GM23338 (cell line): ENCODE data around the gene IL24. TPM values are rescaled to one million over a fixed set of nuclear protein-coding genes. Genes with fewer than 3 reads are reported as not detected.

Source experiments
- ATAC-seq: fragments of 200-7000 bp; cut with Tn5 transposase; 3 replicates; pipeline ENCODE4 v1.9.1; 2020
- DNase-seq: peaks from one replicate; pipeline ENCODE4 v3.0.0-alpha.2; 2015; ENCODE audit warnings: low spot score
- H2AFZ ChIP-seq: fragments of 200-600 bp; sonication (generic); 2 replicates; pipeline ENCODE4 v1.8.0; 2016; ENCODE audit warnings: antibody characterized with exemption, mild to moderate bottlenecking, moderate library complexity
- H3F3A ChIP-seq: fragments of 200-600 bp; sonication (generic); replicated peaks from 2 replicates; pipeline ENCODE4 v1.8.0; 2017; ENCODE audit warnings: antibody characterized with exemption, mixed run types, low read depth
- H3K27ac ChIP-seq: fragments of 200-600 bp; sonication (generic); 2 replicates; pipeline ENCODE4 v1.6.1; 2016; ENCODE audit warnings: low read depth
- H3K27me3 ChIP-seq: fragments of 200-600 bp; sonication (generic); 2 replicates; pipeline ENCODE4 v1.8.0; 2016; ENCODE audit warnings: mild to moderate bottlenecking, mixed run types, moderate library complexity; ENCODE audit not compliant: insufficient read depth
- H3K36me3 ChIP-seq: fragments of 200-600 bp; sonication (generic); 2 replicates; pipeline ENCODE4 v1.8.0; 2016; ENCODE audit warnings: mild to moderate bottlenecking; ENCODE audit not compliant: insufficient read depth
- H3K4me1 ChIP-seq: fragments of 200-600 bp; sonication (generic); 2 replicates; pipeline ENCODE4 v1.8.0; 2016; ENCODE audit warnings: mild to moderate bottlenecking, moderate library complexity; ENCODE audit not compliant: insufficient read depth
- H3K4me2 ChIP-seq: fragments of 200-600 bp; sonication (generic); 2 replicates; pipeline ENCODE4 v1.7.1; 2017; ENCODE audit warnings: mixed run types
- H3K4me3 ChIP-seq: fragments of 200-600 bp; sonication (generic); 2 replicates; pipeline ENCODE4 v1.6.1; 2016; ENCODE audit warnings: mixed run types
- H3K79me2 ChIP-seq: fragments of 200-600 bp; sonication (generic); replicated peaks from 2 replicates; pipeline ENCODE4 v1.8.0; 2017; ENCODE audit warnings: mild to moderate bottlenecking; ENCODE audit not compliant: insufficient read depth
- H3K9me2 ChIP-seq: fragments of 200-600 bp; sonication (generic); 2 replicates; pipeline ENCODE4 v1.8.0; 2017; ENCODE audit not compliant: insufficient read depth
- H4K20me1 ChIP-seq: fragments of 200-600 bp; sonication (generic); replicated peaks from 2 replicates; pipeline ENCODE4 v1.8.0; 2017; ENCODE audit warnings: mild to moderate bottlenecking; ENCODE audit not compliant: insufficient read depth
- H3K27ac Mint-ChIP-seq: 2 replicates; pipeline ENCODE4 v1.8.0; 2020; ENCODE audit warnings: inconsistent platforms, mild to moderate bottlenecking, moderate library complexity, mixed read lengths
- H3K27me3 Mint-ChIP-seq: 3 replicates; pipeline ENCODE4 v1.8.0; 2022; ENCODE audit warnings: low read depth, mild to moderate bottlenecking, moderate library complexity, mixed read lengths, inconsistent platforms; ENCODE audit not compliant: insufficient read depth, poor library complexity
- H3K36me3 Mint-ChIP-seq: 3 replicates; pipeline ENCODE4 v1.8.0; 2021; ENCODE audit warnings: low read depth, mild to moderate bottlenecking, inconsistent platforms, moderate library complexity, mixed read lengths
- H3K4me1 Mint-ChIP-seq: 3 replicates; pipeline ENCODE4 v1.8.0; 2020; ENCODE audit warnings: mild to moderate bottlenecking, inconsistent platforms, mixed read lengths
- H3K4me3 Mint-ChIP-seq: 3 replicates; pipeline ENCODE4 v1.8.0; 2021; ENCODE audit warnings: moderate library complexity, mild to moderate bottlenecking, inconsistent platforms, mixed read lengths
- H3K9me3 Mint-ChIP-seq: 3 replicates; pipeline ENCODE4 v1.8.0; 2020; ENCODE audit warnings: moderate library complexity, mild to moderate bottlenecking, inconsistent platforms, mixed read lengths
- CREB1 ChIP-seq: fragments of 250-450 bp; sonication (Bioruptor Pico); IDR thresholded peaks from 2 replicates; pipeline ENCODE4 v1.5.0; 2020; ENCODE audit warnings: low read depth, mild to moderate bottlenecking, moderate library complexity
- EZH2phosphoT487 ChIP-seq: fragments of 200-600 bp; sonication (generic); IDR thresholded peaks from one replicate; pipeline ENCODE4 v1.8.1; 2018; ENCODE audit warnings: antibody characterized with exemption; ENCODE audit not compliant: unreplicated experiment
- JUNB ChIP-seq: IDR thresholded peaks from one replicate; pipeline ENCODE4 v1.6.1; 2016; ENCODE audit warnings: antibody characterized with exemption; ENCODE audit not compliant: unreplicated experiment
- POLR2AphosphoS5 ChIP-seq: IDR thresholded peaks from 2 replicates; pipeline ENCODE4 v1.6.1; 2016; ENCODE audit warnings: antibody characterized with exemption, low read depth
- REST ChIP-seq: IDR thresholded peaks from one replicate; pipeline ENCODE4 v1.6.1; 2018; ENCODE audit warnings: antibody characterized with exemption; ENCODE audit not compliant: unreplicated experiment
- STAT1 ChIP-seq: IDR thresholded peaks from one replicate; pipeline ENCODE4 v1.6.1; 2016; ENCODE audit warnings: antibody characterized with exemption; ENCODE audit not compliant: unreplicated experiment
- ZNF114 ChIP-seq: fragments of 250-450 bp; sonication (Bioruptor Pico); IDR thresholded peaks from 2 replicates; pipeline ENCODE4 v1.5.0; 2020; ENCODE audit warnings: mild to moderate bottlenecking, moderate library complexity
- ZNF331 ChIP-seq: fragments of 250-450 bp; sonication (Bioruptor Pico); IDR thresholded peaks from 2 replicates; pipeline ENCODE4 v1.5.0; 2020; ENCODE audit warnings: low read depth, mild to moderate bottlenecking, moderate library complexity
- polyA plus RNA-seq: library from polyadenylated mRNA; unstranded; fragments of >200 nt; fragmentation: Nextera tagmentation; extraction: Ambion mirVana; gene quantifications from 2 replicates; pipeline ENCODE4 v1.2.1, GENCODE V29; 2016
- total RNA-seq: library from RNA; depleted of rRNA; stranded (reverse); fragments of >200 nt; shearing (Covaris generic); gene quantifications from 2 replicates; pipeline ENCODE4 v1.2.3, GENCODE V29; 2014
- TF ChIP-seq, protein P1 (sequence below), 2 experiments: fragments of 200-600 bp in 1 of 2; sonication (generic) in 1 of 2; conservative IDR thresholded peaks; 2 replicates each; pipeline versions ENCODE4 v1.5.1 to v1.6.1; 2016 to 2017; ENCODE audit warnings: antibody characterized with exemption in 2 of 2, low read depth in 2 of 2, mild to moderate bottlenecking in 2 of 2, moderate library complexity in 1 of 2
- TF ChIP-seq, protein P2 (sequence below): fragments of 250-450 bp; sonication (Bioruptor Pico); IDR thresholded peaks from 2 replicates; pipeline ENCODE4 v1.5.0; 2020; ENCODE audit warnings: mild to moderate bottlenecking, moderate library complexity

IL24 gene
- total and polyA plus RNA-seq, 2 experiments from 2014 or later: not detected

- H3K4me1 ChIP-seq: no peaks in the 10 kb centered on the region
- Mint-ChIP-seq H3K9me3 (no peaks in the 10 kb centered on the region), H3K4me1 (no peaks in the 10 kb centered on the region), H3K27ac (no peak within 1 kb of the TSS), H3K4me3 (no peak within 1 kb of the TSS), H3K36me3 (no peaks in the 10 kb centered on the region), H3K27me3 (no peaks in the 10 kb centered on the region)
- no peaks in the 10 kb centered on the region for H3K27me3 ChIP-seq
- 0 out of 2 replicates have a peak within 1 kb of the TSS, but pooled peaks have one; percentile 28 for H2AFZ ChIP-seq
- peaks cover 14% of the 10 kb centered on the region for H3K9me2 ChIP-seq
- H3K27ac ChIP-seq: no peak within 1 kb of the TSS
- H3K79me2 ChIP-seq: no peaks in the 10 kb centered on the region
- TF ChIP-seq, protein P1, sequence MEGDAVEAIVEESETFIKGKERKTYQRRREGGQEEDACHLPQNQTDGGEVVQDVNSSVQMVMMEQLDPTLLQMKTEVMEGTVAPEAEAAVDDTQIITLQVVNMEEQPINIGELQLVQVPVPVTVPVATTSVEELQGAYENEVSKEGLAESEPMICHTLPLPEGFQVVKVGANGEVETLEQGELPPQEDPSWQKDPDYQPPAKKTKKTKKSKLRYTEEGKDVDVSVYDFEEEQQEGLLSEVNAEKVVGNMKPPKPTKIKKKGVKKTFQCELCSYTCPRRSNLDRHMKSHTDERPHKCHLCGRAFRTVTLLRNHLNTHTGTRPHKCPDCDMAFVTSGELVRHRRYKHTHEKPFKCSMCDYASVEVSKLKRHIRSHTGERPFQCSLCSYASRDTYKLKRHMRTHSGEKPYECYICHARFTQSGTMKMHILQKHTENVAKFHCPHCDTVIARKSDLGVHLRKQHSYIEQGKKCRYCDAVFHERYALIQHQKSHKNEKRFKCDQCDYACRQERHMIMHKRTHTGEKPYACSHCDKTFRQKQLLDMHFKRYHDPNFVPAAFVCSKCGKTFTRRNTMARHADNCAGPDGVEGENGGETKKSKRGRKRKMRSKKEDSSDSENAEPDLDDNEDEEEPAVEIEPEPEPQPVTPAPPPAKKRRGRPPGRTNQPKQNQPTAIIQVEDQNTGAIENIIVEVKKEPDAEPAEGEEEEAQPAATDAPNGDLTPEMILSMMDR (conservative IDR thresholded peaks at IDR 0.05; ENCODE audit: low read depth in 2 of 2): no peak
- no peak for TF ChIP-seq CREB1
- TF ChIP-seq POLR2AphosphoS5: no peak
- no peak for TF ChIP-seq EZH2phosphoT487
- TF ChIP-seq ZNF114 (CRISPR knock-in tag): no peak
- TF ChIP-seq STAT1: no peak
- TF ChIP-seq JUNB: no peak
- no peak for TF ChIP-seq ZNF331 (CRISPR knock-in tag)
- ATAC-seq (no peak), DNase-seq (no peak)
- no peaks in the 10 kb centered on the region for H3K36me3 ChIP-seq
- H3F3A ChIP-seq: no peaks in the 10 kb centered on the region
- H3K4me2 ChIP-seq: no peak within 1 kb of the TSS
- H4K20me1 ChIP-seq: no peaks in the 10 kb centered on the region
- H3K4me3 ChIP-seq: no peak within 1 kb of the TSS
Observed at GRCh38 chr1:206946261-206946660, 49.0 kb downstream of the IL24 start, which contains the start of gene PIGR. PIGR (minus strand) TSS chr1:206946466; CDS start chr1:206940531, 5,935 bp downstream.

- Mint-ChIP-seq H3K9me3 (no peaks in the 10 kb centered on the region), H3K27me3 (peaks cover 2% of the 10 kb centered on the region), H3K36me3 (no peaks in the 10 kb centered on the region), H3K4me1 (no peaks in the 10 kb centered on the region), H3K27ac (no peak overlapping the region), H3K4me3 (no peak overlapping the region)
- Histone ChIP-seq H2AFZ (no peak overlapping the region), H3K79me2 (no peaks in the 10 kb centered on the region), H4K20me1 (no peaks in the 10 kb centered on the region), H3K4me1 (no peaks in the 10 kb centered on the region), H3F3A (no peaks in the 10 kb centered on the region), H3K27me3 (no peaks in the 10 kb centered on the region), H3K4me2 (no peak overlapping the region), H3K36me3 (no peaks in the 10 kb centered on the region), H3K9me2 (peaks cover 14% of the 10 kb centered on the region), H3K4me3 (no peak overlapping the region), H3K27ac (no peak overlapping the region)
- TF ChIP-seq ZNF114 (CRISPR knock-in tag) (no peak), JUNB (no peak), REST (no peak), STAT1 (no peak), POLR2AphosphoS5 (no peak)
- TF ChIP-seq, protein P2, sequence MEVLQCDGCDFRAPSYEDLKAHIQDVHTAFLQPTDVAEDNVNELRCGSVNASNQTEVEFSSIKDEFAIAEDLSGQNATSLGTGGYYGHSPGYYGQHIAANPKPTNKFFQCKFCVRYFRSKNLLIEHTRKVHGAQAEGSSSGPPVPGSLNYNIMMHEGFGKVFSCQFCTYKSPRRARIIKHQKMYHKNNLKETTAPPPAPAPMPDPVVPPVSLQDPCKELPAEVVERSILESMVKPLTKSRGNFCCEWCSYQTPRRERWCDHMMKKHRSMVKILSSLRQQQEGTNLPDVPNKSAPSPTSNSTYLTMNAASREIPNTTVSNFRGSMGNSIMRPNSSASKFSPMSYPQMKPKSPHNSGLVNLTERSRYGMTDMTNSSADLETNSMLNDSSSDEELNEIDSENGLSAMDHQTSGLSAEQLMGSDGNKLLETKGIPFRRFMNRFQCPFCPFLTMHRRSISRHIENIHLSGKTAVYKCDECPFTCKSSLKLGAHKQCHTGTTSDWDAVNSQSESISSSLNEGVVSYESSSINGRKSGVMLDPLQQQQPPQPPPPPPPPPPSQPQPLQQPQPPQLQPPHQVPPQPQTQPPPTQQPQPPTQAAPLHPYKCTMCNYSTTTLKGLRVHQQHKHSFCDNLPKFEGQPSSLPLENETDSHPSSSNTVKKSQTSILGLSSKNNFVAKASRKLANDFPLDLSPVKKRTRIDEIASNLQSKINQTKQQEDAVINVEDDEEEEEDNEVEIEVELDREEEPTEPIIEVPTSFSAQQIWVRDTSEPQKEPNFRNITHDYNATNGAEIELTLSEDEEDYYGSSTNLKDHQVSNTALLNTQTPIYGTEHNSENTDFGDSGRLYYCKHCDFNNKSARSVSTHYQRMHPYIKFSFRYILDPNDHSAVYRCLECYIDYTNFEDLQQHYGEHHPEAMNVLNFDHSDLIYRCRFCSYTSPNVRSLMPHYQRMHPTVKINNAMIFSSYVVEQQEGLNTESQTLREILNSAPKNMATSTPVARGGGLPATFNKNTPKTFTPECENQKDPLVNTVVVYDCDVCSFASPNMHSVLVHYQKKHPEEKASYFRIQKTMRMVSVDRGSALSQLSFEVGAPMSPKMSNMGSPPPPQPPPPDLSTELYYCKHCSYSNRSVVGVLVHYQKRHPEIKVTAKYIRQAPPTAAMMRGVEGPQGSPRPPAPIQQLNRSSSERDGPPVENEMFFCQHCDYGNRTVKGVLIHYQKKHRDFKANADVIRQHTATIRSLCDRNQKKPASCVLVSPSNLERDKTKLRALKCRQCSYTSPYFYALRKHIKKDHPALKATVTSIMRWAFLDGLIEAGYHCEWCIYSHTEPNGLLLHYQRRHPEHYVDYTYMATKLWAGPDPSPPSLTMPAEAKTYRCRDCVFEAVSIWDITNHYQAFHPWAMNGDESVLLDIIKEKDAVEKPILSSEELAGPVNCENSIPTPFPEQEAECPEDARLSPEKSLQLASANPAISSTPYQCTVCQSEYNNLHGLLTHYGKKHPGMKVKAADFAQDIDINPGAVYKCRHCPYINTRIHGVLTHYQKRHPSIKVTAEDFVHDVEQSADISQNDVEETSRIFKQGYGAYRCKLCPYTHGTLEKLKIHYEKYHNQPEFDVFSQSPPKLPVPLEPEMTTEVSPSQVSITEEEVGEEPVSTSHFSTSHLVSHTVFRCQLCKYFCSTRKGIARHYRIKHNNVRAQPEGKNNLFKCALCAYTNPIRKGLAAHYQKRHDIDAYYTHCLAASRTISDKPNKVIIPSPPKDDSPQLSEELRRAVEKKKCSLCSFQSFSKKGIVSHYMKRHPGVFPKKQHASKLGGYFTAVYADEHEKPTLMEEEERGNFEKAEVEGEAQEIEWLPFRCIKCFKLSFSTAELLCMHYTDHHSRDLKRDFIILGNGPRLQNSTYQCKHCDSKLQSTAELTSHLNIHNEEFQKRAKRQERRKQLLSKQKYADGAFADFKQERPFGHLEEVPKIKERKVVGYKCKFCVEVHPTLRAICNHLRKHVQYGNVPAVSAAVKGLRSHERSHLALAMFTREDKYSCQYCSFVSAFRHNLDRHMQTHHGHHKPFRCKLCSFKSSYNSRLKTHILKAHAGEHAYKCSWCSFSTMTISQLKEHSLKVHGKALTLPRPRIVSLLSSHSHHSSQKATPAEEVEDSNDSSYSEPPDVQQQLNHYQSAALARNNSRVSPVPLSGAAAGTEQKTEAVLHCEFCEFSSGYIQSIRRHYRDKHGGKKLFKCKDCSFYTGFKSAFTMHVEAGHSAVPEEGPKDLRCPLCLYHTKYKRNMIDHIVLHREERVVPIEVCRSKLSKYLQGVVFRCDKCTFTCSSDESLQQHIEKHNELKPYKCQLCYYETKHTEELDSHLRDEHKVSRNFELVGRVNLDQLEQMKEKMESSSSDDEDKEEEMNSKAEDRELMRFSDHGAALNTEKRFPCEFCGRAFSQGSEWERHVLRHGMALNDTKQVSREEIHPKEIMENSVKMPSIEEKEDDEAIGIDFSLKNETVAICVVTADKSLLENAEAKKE (CRISPR knock-in tag): no peak
- DNase-seq (no peak), ATAC-seq (no peak)
Observed at GRCh38 chr1:206947255-206947654, 50.0 kb downstream of the IL24 start.
